GM12878 (cell line): ENCODE results near the gene ADRA2B.

ENCODE experiments used
- BCL3 ChIP-seq: IDR thresholded peaks from 2 replicates; pipeline ENCODE4 v1.6.1; 2011; ENCODE audit warnings: borderline replicate concordance, low read depth, mild to moderate bottlenecking, moderate library complexity, low read length; ENCODE audit not compliant: insufficient read depth, poor library complexity, severe bottlenecking
- CBX5 ChIP-seq: sonication (generic); IDR thresholded peaks from 2 replicates; pipeline ENCODE4 v1.6.1; 2016; ENCODE audit warnings: low read depth, moderate library complexity, mild to moderate bottlenecking, inconsistent platforms
- CTCF ChIP-seq, 3 experiments: IDR thresholded peaks in 2 of 3; conservative IDR thresholded peaks in 1 of 3; 2 replicates each; pipeline ENCODE4 v1.5.1; 2011; ENCODE audit warnings: low read depth in 3 of 3, low read length in 3 of 3, mild to moderate bottlenecking in 3 of 3, control low read depth in 2 of 3, moderate library complexity in 2 of 3, inconsistent platforms in 1 of 3, mixed read lengths in 1 of 3; ENCODE audit not compliant: control insufficient read depth in 2 of 3, insufficient read depth in 1 of 3; ENCODE audit errors: extremely low read depth in 1 of 3
- HDAC2 ChIP-seq: fragments of 200-600 bp; sonication (generic); IDR thresholded peaks from 2 replicates; pipeline ENCODE4 v1.6.1; 2017
- NBN ChIP-seq: fragments of 450-650 bp; IDR thresholded peaks from 2 replicates; pipeline ENCODE4 v1.6.1; 2016
- POLR2A ChIP-seq: IDR thresholded peaks from 2 replicates; pipeline ENCODE4 v1.6.1; 2011; ENCODE audit warnings: low read depth, mild to moderate bottlenecking, low read length
- POLR2AphosphoS5 ChIP-seq: IDR thresholded peaks from 2 replicates; pipeline ENCODE4 v1.6.1; 2011; ENCODE audit warnings: mild to moderate bottlenecking, low read length, inconsistent platforms
- TCF7 ChIP-seq: IDR thresholded peaks from 2 replicates; pipeline ENCODE4 v1.6.1; 2014; ENCODE audit warnings: antibody characterized with exemption, borderline replicate concordance
- YY1 ChIP-seq: IDR thresholded peaks from 2 replicates; pipeline ENCODE4 v1.6.1; 2011; ENCODE audit warnings: low read depth, mild to moderate bottlenecking, low read length
- ZBTB11 ChIP-seq: fragments of 450-650 bp; formaldehyde crosslinking; IDR thresholded peaks from 2 replicates; pipeline ENCODE4 v1.5.0; 2022; ENCODE audit warnings: mild to moderate bottlenecking, missing genetic modification characterization

- TF ChIP-seq CTCF (IDR thresholded peaks at IDR 0.05 in 2 of 3, conservative IDR thresholded peaks at IDR 0.05 in 1 of 3; ENCODE audit: control insufficient read depth in 2 of 3, extremely low read depth in 1 of 3, insufficient read depth in 1 of 3, low read depth in 3 of 3, low read length in 3 of 3) (no peak), NBN (no peak), POLR2AphosphoS5 (peak; percentile 54), TCF7 (no peak), YY1 (no peak), BCL3 (no peak), ZBTB11 (CRISPR knock-in tag) (no peak), HDAC2 (no peak), POLR2A (no peak; the same call in 1 of the 2 replicates), CBX5 (no peak)
Measured at GRCh38 chr2:96130483-96130882, 14.1 kb upstream of the ADRA2B start.
